Stomach (tissue), 4 donors: ENCODE results near the gene RFTN1.

ENCODE experiments used
- CTCF ChIP-seq, 7 experiments: fragments of 450-650 bp in 4 of 7; fragments of 200-600 bp in 3 of 7; sonication (generic) in 3 of 7; IDR thresholded peaks; one replicate each; pipeline ENCODE4 v1.5.1; 2016 to 2019; ENCODE audit warnings: antibody characterized with exemption in 7 of 7, control low read depth in 2 of 7, mild to moderate bottlenecking in 1 of 7
- EP300 ChIP-seq: sonication (generic); formaldehyde crosslinking; IDR thresholded peaks from one replicate; pipeline ENCODE4 v1.6.1; 2017; ENCODE audit warnings: antibody characterized with exemption
- POLR2A ChIP-seq, 4 donors: fragments of 450-650 bp; IDR thresholded peaks; one replicate each; pipeline ENCODE4 v1.6.1; 2016; ENCODE audit warnings: antibody characterized with exemption in 4 of 4, control low read depth in 2 of 4, mild to moderate bottlenecking in 1 of 4, moderate library complexity in 1 of 4
- POLR2AphosphoS5 ChIP-seq, 3 donors: sonication (generic); formaldehyde crosslinking; IDR thresholded peaks; one replicate each; pipeline ENCODE4 v1.6.1; 2016; ENCODE audit warnings: antibody characterized with exemption in 3 of 3

- TF ChIP-seq POLR2A (IDR thresholded peaks at IDR 0.05) (no peak), CTCF (IDR thresholded peaks at IDR 0.05) (no peak), POLR2AphosphoS5 (IDR thresholded peaks at IDR 0.05) (no peak), EP300 (no peak)
Observed at GRCh38 chr3:16463119-16463518, 50.4 kb downstream of the RFTN1 start.
